ENCODE measurements around the gene DLGAP3.

DLGAP3 gene

GRCh38 chr1:34831721-34832246, 97.7 kb downstream of the DLGAP3 start:
- Histone ChIP-seq H3K4ac (ENCODE audit: low read depth, low read length) (no peak overlapping the region), H3K27ac (ENCODE audit: low read depth, low read length) (no peak overlapping the region), H3K18ac (ENCODE audit: low read length) (no peak overlapping the region), H3K14ac (ENCODE audit: low read length) (no peak overlapping the region), H2AK5ac (ENCODE audit: low read length) (no peak overlapping the region), H3K27me3 (ENCODE audit: insufficient read depth, low read length) (no peaks in the 10 kb centered on the region), H2BK12ac (ENCODE audit: low read length) (no peak overlapping the region), H4K8ac (ENCODE audit: low read depth, low read length) (no peak overlapping the region), H3K79me1 (ENCODE audit: low read length) (peaks cover 3% of the 10 kb centered on the region), H4K12ac (ENCODE audit: low read depth, low read length) (no peak overlapping the region), H2BK120ac (ENCODE audit: insufficient read depth, low read length, poor library complexity) (no peak overlapping the region), H3K9me3 (ENCODE audit: insufficient read depth, low read depth, low read length) (no peaks in the 10 kb centered on the region), H4K91ac (ENCODE audit: low read depth, low read length) (no peak overlapping the region), H3K9ac (ENCODE audit: low read length) (no peak overlapping the region), H3K4me3 (ENCODE audit: low read depth, low read length) (no peak overlapping the region), H2BK5ac (ENCODE audit: low read depth, low read length, poor library complexity) (no peak overlapping the region), H3K4me1 (ENCODE audit: control insufficient read depth in 1 of 2, insufficient read depth in 2 of 2, low read length in 2 of 2) (peaks cover 5 to 6% of the 10 kb centered on the region in 2 experiments), H2AFZ (ENCODE audit: insufficient read depth, low read length, poor library complexity) (no peak overlapping the region), H3K36me3 (ENCODE audit: control insufficient read depth in 1 of 2, insufficient read depth in 2 of 2, low read length in 2 of 2) (no peaks in the 10 kb centered on the region), H3K79me2 (ENCODE audit: control insufficient read depth, insufficient read depth, low read length, poor library complexity) (no peaks in the 10 kb centered on the region), H3K23ac (ENCODE audit: low read length) (no peak overlapping the region), H3K4me2 (ENCODE audit: low read length) (no peak overlapping the region)
- no peak for DNase-seq
- no CpG with 5 or more reads among the region's 6 CpGs for WGBS (ENCODE audit: extremely low coverage, insufficient coverage, insufficient read length)

GRCh38 chr1:34829250-34829649, 100.2 kb downstream of the DLGAP3 start:
- no peak for DNase-seq
- Histone ChIP-seq H3K4me1 (ENCODE audit: control insufficient read depth in 1 of 2, insufficient read depth in 2 of 2, low read length in 2 of 2) (peaks cover 8 to 10% of the 10 kb centered on the region in 2 experiments), H2BK12ac (ENCODE audit: low read length) (no peak overlapping the region), H3K79me1 (ENCODE audit: low read length) (peaks cover 1% of the 10 kb centered on the region), H3K9me3 (ENCODE audit: insufficient read depth, low read depth, low read length) (no peaks in the 10 kb centered on the region), H3K14ac (ENCODE audit: low read length) (no peak overlapping the region), H4K8ac (ENCODE audit: low read depth, low read length) (no peak overlapping the region), H2BK120ac (ENCODE audit: insufficient read depth, low read length, poor library complexity) (no peak overlapping the region), H3K4me3 (ENCODE audit: low read depth, low read length) (no peak overlapping the region), H3K4me2 (ENCODE audit: low read length) (no peak overlapping the region), H3K9ac (ENCODE audit: low read length) (no peak overlapping the region), H3K4ac (ENCODE audit: low read depth, low read length) (no peak overlapping the region), H4K91ac (ENCODE audit: low read depth, low read length) (no peak overlapping the region), H2AFZ (ENCODE audit: insufficient read depth, low read length, poor library complexity) (no peak overlapping the region), H3K18ac (ENCODE audit: low read length) (no peak overlapping the region), H2BK5ac (ENCODE audit: low read depth, low read length, poor library complexity) (no peak overlapping the region), H4K12ac (ENCODE audit: low read depth, low read length) (no peak overlapping the region), H3K23ac (ENCODE audit: low read length) (no peak overlapping the region), H3K27ac (ENCODE audit: low read depth, low read length) (no peak overlapping the region), H3K79me2 (ENCODE audit: control insufficient read depth, insufficient read depth, low read length, poor library complexity) (no peaks in the 10 kb centered on the region), H3K36me3 (ENCODE audit: control insufficient read depth in 1 of 2, insufficient read depth in 2 of 2, low read length in 2 of 2) (no peaks in the 10 kb centered on the region), H3K27me3 (ENCODE audit: insufficient read depth, low read length) (no peaks in the 10 kb centered on the region), H2AK5ac (ENCODE audit: low read length) (no peak overlapping the region)
- no CpG with 5 or more reads among the region's 3 CpGs for WGBS (ENCODE audit: extremely low coverage, insufficient coverage, insufficient read length)

- H4K12ac ChIP-seq (ENCODE audit: low read depth, low read length) = no peak overlapping the region
- no peak overlapping the region for H3K14ac ChIP-seq (ENCODE audit: low read length)
- no peak overlapping the region for H2BK120ac ChIP-seq (ENCODE audit: insufficient read depth, low read length, poor library complexity)
- H4K91ac ChIP-seq (ENCODE audit: low read depth, low read length) = no peak overlapping the region
- no peak overlapping the region for H2BK5ac ChIP-seq (ENCODE audit: low read depth, low read length, poor library complexity)
- no peak overlapping the region for H3K18ac ChIP-seq (ENCODE audit: low read length)
- DNase-seq = no peak
- H3K79me2 ChIP-seq (ENCODE audit: control insufficient read depth, insufficient read depth, low read length, poor library complexity) = no peaks in the 10 kb centered on the region
- H3K9me3 ChIP-seq (ENCODE audit: insufficient read depth, low read depth, low read length) = no peaks in the 10 kb centered on the region
- H3K36me3 ChIP-seq (ENCODE audit: control insufficient read depth in 1 of 2, insufficient read depth in 2 of 2, low read length in 2 of 2) = no peaks in the 10 kb centered on the region
- no peak overlapping the region for H3K23ac ChIP-seq (ENCODE audit: low read length)
- no peak overlapping the region for H3K9ac ChIP-seq (ENCODE audit: low read length)
- H3K4ac ChIP-seq (ENCODE audit: low read depth, low read length) = no peak overlapping the region
- no peak overlapping the region for H4K8ac ChIP-seq (ENCODE audit: low read depth, low read length)
- no CpG with 5 or more reads among the region's 2 CpGs for WGBS (ENCODE audit: extremely low coverage, insufficient coverage, insufficient read length)
- H3K4me3 ChIP-seq (ENCODE audit: low read depth, low read length) = no peak overlapping the region
- H3K4me2 ChIP-seq (ENCODE audit: low read length) = no peak overlapping the region
- no peaks in the 10 kb centered on the region for H3K27me3 ChIP-seq (ENCODE audit: insufficient read depth, low read length)
- no peak overlapping the region for H3K27ac ChIP-seq (ENCODE audit: low read depth, low read length)
- no peak overlapping the region for H2BK12ac ChIP-seq (ENCODE audit: low read length)
- H3K79me1 ChIP-seq (ENCODE audit: low read length) = peaks cover 1% of the 10 kb centered on the region
- no peak overlapping the region for H2AK5ac ChIP-seq (ENCODE audit: low read length)
- peaks cover 8 to 10% of the 10 kb centered on the region in 2 experiments for H3K4me1 ChIP-seq (ENCODE audit: control insufficient read depth in 1 of 2, insufficient read depth in 2 of 2, low read length in 2 of 2)
- no peak overlapping the region for H2AFZ ChIP-seq (ENCODE audit: insufficient read depth, low read length, poor library complexity)
Observed at GRCh38 chr1:34828611-34829010, 100.8 kb downstream of the DLGAP3 start.

GRCh38 chr1:34827341-34827941, 102.0 kb downstream of the DLGAP3 start:
- Histone ChIP-seq H2BK5ac (ENCODE audit: low read depth, low read length, poor library complexity) (no peak overlapping the region), H3K23ac (ENCODE audit: low read length) (no peak overlapping the region), H4K12ac (ENCODE audit: low read depth, low read length) (no peak overlapping the region), H2BK12ac (ENCODE audit: low read length) (no peak overlapping the region), H2AK5ac (ENCODE audit: low read length) (no peak overlapping the region), H3K14ac (ENCODE audit: low read length) (no peak overlapping the region), H3K9ac (ENCODE audit: low read length) (no peak overlapping the region), H2AFZ (ENCODE audit: insufficient read depth, low read length, poor library complexity) (no peak overlapping the region), H2BK120ac (ENCODE audit: insufficient read depth, low read length, poor library complexity) (no peak overlapping the region), H3K36me3 (ENCODE audit: control insufficient read depth in 1 of 2, insufficient read depth in 2 of 2, low read length in 2 of 2) (no peaks in the 10 kb centered on the region), H4K91ac (ENCODE audit: low read depth, low read length) (no peak overlapping the region), H3K4me3 (ENCODE audit: low read depth, low read length) (no peak overlapping the region), H3K27me3 (ENCODE audit: insufficient read depth, low read length) (no peaks in the 10 kb centered on the region), H3K4me1 (ENCODE audit: control insufficient read depth in 1 of 2, insufficient read depth in 2 of 2, low read length in 2 of 2) (peaks cover 8 to 10% of the 10 kb centered on the region in 2 experiments), H3K27ac (ENCODE audit: low read depth, low read length) (no peak overlapping the region), H3K79me1 (ENCODE audit: low read length) (peaks cover 1% of the 10 kb centered on the region), H3K18ac (ENCODE audit: low read length) (no peak overlapping the region), H3K4ac (ENCODE audit: low read depth, low read length) (no peak overlapping the region), H3K4me2 (ENCODE audit: low read length) (no peak overlapping the region), H4K8ac (ENCODE audit: low read depth, low read length) (no peak overlapping the region), H3K9me3 (ENCODE audit: insufficient read depth, low read depth, low read length) (no peaks in the 10 kb centered on the region), H3K79me2 (ENCODE audit: control insufficient read depth, insufficient read depth, low read length, poor library complexity) (no peaks in the 10 kb centered on the region)
- no CpG with 5 or more reads among the region's 5 CpGs for WGBS (ENCODE audit: extremely low coverage, insufficient coverage, insufficient read length)
- no peak for DNase-seq

Measured in trophoblast cell (in vitro differentiated cells and primary cell).